H9 (cell line): ENCODE data around the gene OR7A17. TPM values are rescaled to one million over a fixed set of nuclear protein-coding genes. Genes with fewer than 3 reads are reported as not detected.

ENCODE experiments used
- DNase-seq: peaks from one replicate; pipeline ENCODE4 v3.0.0-alpha.2; 2017
- H2AFZ ChIP-seq: one replicate; pipeline ENCODE4 v1.6.1; 2013; ENCODE audit warnings: mild to moderate bottlenecking, low read length, control low read depth, moderate library complexity
- H2AK5ac ChIP-seq: 2 replicates; pipeline ENCODE4 v1.6.1; 2013; ENCODE audit warnings: low read length, control low read depth, mixed read lengths; ENCODE audit not compliant: insufficient read length
- H2BK120ac ChIP-seq: one replicate; pipeline ENCODE4 v1.6.1; 2013; ENCODE audit warnings: low read depth, mild to moderate bottlenecking, low read length, control low read depth, inconsistent platforms; ENCODE audit not compliant: poor library complexity, severe bottlenecking
- H2BK12ac ChIP-seq: 2 replicates; pipeline ENCODE4 v1.6.1; 2013; ENCODE audit warnings: low read length, control low read depth, mixed read lengths, low read depth; ENCODE audit not compliant: insufficient read length
- H2BK15ac ChIP-seq: 2 replicates; pipeline ENCODE4 v1.6.1; 2013; ENCODE audit warnings: low read depth, low read length, control low read depth
- H2BK20ac ChIP-seq: one replicate; pipeline ENCODE4 v1.6.1; 2013; ENCODE audit warnings: low read depth, mild to moderate bottlenecking, low read length, control low read depth, inconsistent platforms; ENCODE audit not compliant: poor library complexity, severe bottlenecking
- H2BK5ac ChIP-seq: 2 replicates; pipeline ENCODE4 v1.6.1; 2013; ENCODE audit warnings: low read length, control low read depth, mixed read lengths; ENCODE audit not compliant: insufficient read length
- H3K14ac ChIP-seq: 2 replicates; pipeline ENCODE4 v1.6.1; 2013; ENCODE audit warnings: low read length, control low read depth; ENCODE audit not compliant: insufficient read depth
- H3K18ac ChIP-seq: 2 replicates; pipeline ENCODE4 v1.6.1; 2013; ENCODE audit warnings: low read depth, mild to moderate bottlenecking, mixed read lengths, low read length, control low read depth; ENCODE audit not compliant: insufficient read length
- H3K23ac ChIP-seq: 2 replicates; pipeline ENCODE4 v1.6.1; 2013; ENCODE audit warnings: low read length, control low read depth, mixed read lengths, low read depth; ENCODE audit not compliant: insufficient read length
- H3K23me2 ChIP-seq: 2 replicates; pipeline ENCODE4 v1.6.1; 2013; ENCODE audit warnings: low read depth, mild to moderate bottlenecking, mixed read lengths, low read length, control low read depth; ENCODE audit not compliant: insufficient read length, poor library complexity, severe bottlenecking
- H3K27ac ChIP-seq: 2 replicates; pipeline ENCODE4 v1.5.1; 2013; ENCODE audit warnings: low read length, control low read depth, mixed read lengths, low read depth; ENCODE audit not compliant: insufficient read length
- H3K27me3 ChIP-seq: 2 replicates; pipeline ENCODE4 v1.6.1; 2013; ENCODE audit warnings: low read length, control low read depth, inconsistent platforms; ENCODE audit not compliant: insufficient read depth
- H3K4ac ChIP-seq: 2 replicates; pipeline ENCODE4 v1.6.1; 2013; ENCODE audit warnings: low read depth, mild to moderate bottlenecking, control low read depth, inconsistent platforms, low read length, moderate library complexity
- H3K4me1 ChIP-seq: 2 replicates; pipeline ENCODE4 v1.6.1; 2013; ENCODE audit warnings: low read length, control low read depth, inconsistent platforms; ENCODE audit not compliant: insufficient read depth
- H3K4me2 ChIP-seq: 2 replicates; pipeline ENCODE4 v1.6.1; 2013; ENCODE audit warnings: low read length, control low read depth, mixed read lengths; ENCODE audit not compliant: insufficient read length, insufficient read depth
- H3K56ac ChIP-seq: 2 replicates; pipeline ENCODE4 v1.6.1; 2013; ENCODE audit warnings: low read depth, mild to moderate bottlenecking, mixed read lengths, low read length, control low read depth; ENCODE audit not compliant: insufficient read length
- H3K79me1 ChIP-seq: 2 replicates; pipeline ENCODE4 v1.6.1; 2013; ENCODE audit warnings: low read depth, mild to moderate bottlenecking, moderate library complexity, low read length, control low read depth, inconsistent platforms; ENCODE audit not compliant: insufficient read depth, poor library complexity, severe bottlenecking
- H3K79me2 ChIP-seq: 2 replicates; pipeline ENCODE4 v1.6.1; 2013; ENCODE audit warnings: low read length, control low read depth, inconsistent platforms; ENCODE audit not compliant: insufficient read depth
- H3K9ac ChIP-seq: 2 replicates; pipeline ENCODE4 v1.6.1; 2013; ENCODE audit warnings: low read length, control low read depth, mixed read lengths; ENCODE audit not compliant: insufficient read length; ENCODE audit errors: extremely low read depth
- H3K9me3 ChIP-seq: one replicate; pipeline ENCODE4 v1.6.1; 2013; ENCODE audit warnings: low read depth, low read length, inconsistent platforms; ENCODE audit not compliant: control insufficient read depth
- H3T11ph ChIP-seq: one replicate; pipeline ENCODE4 v1.6.1; 2013; ENCODE audit warnings: mild to moderate bottlenecking, low read length, control low read depth, inconsistent platforms
- H4K20me1 ChIP-seq: one replicate; pipeline ENCODE4 v1.6.1; 2013; ENCODE audit not compliant: control insufficient read depth, insufficient read length, insufficient read depth
- H4K5ac ChIP-seq: 2 replicates; pipeline ENCODE4 v1.6.1; 2013; ENCODE audit warnings: low read depth, mild to moderate bottlenecking, mixed read lengths, low read length, control low read depth; ENCODE audit not compliant: insufficient read length
- H4K8ac ChIP-seq: replicated peaks from 2 replicates; pipeline ENCODE4 v1.6.1; 2013; ENCODE audit warnings: low read length, control low read depth, mixed read lengths, low read depth; ENCODE audit not compliant: insufficient read length
- H4K91ac ChIP-seq: 2 replicates; pipeline ENCODE4 v1.6.1; 2013; ENCODE audit warnings: low read depth, mild to moderate bottlenecking, moderate library complexity, mixed read lengths, low read length, control low read depth; ENCODE audit not compliant: insufficient read length
- H3K27ac Mint-ChIP-seq, 3 experiments: 2 replicates in 2 of 3; 3 replicates in 1 of 3; pipeline ENCODE4 v1.8.0; 2020 to 2021; ENCODE audit warnings: mixed read lengths in 3 of 3, mild to moderate bottlenecking in 1 of 3, moderate library complexity in 1 of 3
- H3K27me3 Mint-ChIP-seq: 2 replicates; pipeline ENCODE4 v1.8.0; 2021; ENCODE audit warnings: low read depth, mild to moderate bottlenecking, moderate library complexity, mixed read lengths
- H3K36me3 Mint-ChIP-seq, 3 experiments: 2 replicates in 2 of 3; 3 replicates in 1 of 3; pipeline ENCODE4 v1.8.0; 2020 to 2021; ENCODE audit warnings: low read depth in 3 of 3, mixed read lengths in 3 of 3; ENCODE audit not compliant: insufficient read depth in 1 of 3
- H3K4me1 Mint-ChIP-seq, 2 experiments: 2 replicates each; pipeline ENCODE4 v1.8.0; 2020; ENCODE audit warnings: mixed read lengths in 2 of 2
- H3K4me3 Mint-ChIP-seq, 2 experiments: 2 replicates in 1 of 2; 3 replicates in 1 of 2; pipeline ENCODE4 v1.8.0; 2020 to 2021; ENCODE audit warnings: mild to moderate bottlenecking in 2 of 2, mixed read lengths in 2 of 2, moderate library complexity in 1 of 2
- H3K9me3 Mint-ChIP-seq, 2 experiments: 2 replicates in 1 of 2; 3 replicates in 1 of 2; pipeline ENCODE4 v1.8.0; 2020; ENCODE audit warnings: mild to moderate bottlenecking in 2 of 2, mixed read lengths in 2 of 2, moderate library complexity in 1 of 2
- CTCF ChIP-seq: fragments of 200-600 bp; sonication (generic); conservative IDR thresholded peaks from 3 replicates; pipeline ENCODE4 v1.8.0; 2021; ENCODE audit warnings: antibody characterized with exemption, mild to moderate bottlenecking
- WGBS: extraction: QIAGEN DNeasy Blood & Tissue Kit; methylation state at CpG from one replicate; pipeline ENCODE4 v1.1.7; 2013; ENCODE audit warnings: missing lambda C conversion rate, low lambda C conversion rate, mixed read lengths; ENCODE audit not compliant: insufficient read length; ENCODE audit errors: extremely low coverage; 5-methylcytosine and 5-hydroxymethylcytosine counted together
- total RNA-seq: library from RNA; stranded (reverse); gene quantifications from 2 replicates; pipeline ENCODE4 v1.2.1, GENCODE V29; 2021

OR7A17 gene
- total RNA-seq, 1 experiment from 2014 or later = not detected

GRCh38 chr19:14837391-14837790, 48.5 kb downstream of the OR7A17 start:
- no peak overlapping the region for H3K4me3 Mint-ChIP-seq
- H3K9me3 ChIP-seq = no peaks in the 10 kb centered on the region
- 0 out of 2 replicates have a peak, but pooled peaks cover 4% of the 10 kb centered on the region for H3K4me1 ChIP-seq
- no peaks in the 10 kb centered on the region for H3K27me3 Mint-ChIP-seq
- H3K79me1 ChIP-seq = no peaks in the 10 kb centered on the region
- no peak overlapping the region for H4K8ac ChIP-seq
- H3K9me3 Mint-ChIP-seq = peaks cover 40 to 93% of the 10 kb centered on the region in 2 experiments
- H3K4ac ChIP-seq = no peak overlapping the region
- no peak overlapping the region for H2BK12ac ChIP-seq
- DNase-seq = no peak
- H2BK120ac ChIP-seq = no peak overlapping the region
- H2BK20ac ChIP-seq = no peak overlapping the region
- TF ChIP-seq CTCF = no peak
- no peaks in the 10 kb centered on the region for H3K23me2 ChIP-seq
- WGBS = no CpG with 5 or more reads among the region's 4 CpGs
- H3K23ac ChIP-seq = no peak overlapping the region
- no peak overlapping the region for H4K5ac ChIP-seq
- H3K4me1 Mint-ChIP-seq = no peaks in the 10 kb centered on the region
- H3K4me2 ChIP-seq = no peak overlapping the region
- H3K36me3 Mint-ChIP-seq = peaks cover 0 to 10% (median 2%) of the 10 kb centered on the region in 3 experiments; a peak in 5 of 7 replicates
- H3K14ac ChIP-seq = no peak overlapping the region
- no peak overlapping the region for H3T11ph ChIP-seq
- H3K27ac Mint-ChIP-seq = no peak overlapping the region
- no peak overlapping the region for H3K27ac ChIP-seq
- no peak overlapping the region for H3K18ac ChIP-seq
- H2BK5ac ChIP-seq = no peak overlapping the region
- no peaks in the 10 kb centered on the region for H3K79me2 ChIP-seq
- no peak overlapping the region for H2BK15ac ChIP-seq
- H2AFZ ChIP-seq = no peak overlapping the region
- no peak overlapping the region for H3K9ac ChIP-seq
- no peak overlapping the region for H2AK5ac ChIP-seq
- H3K56ac ChIP-seq = no peak overlapping the region
- no peaks in the 10 kb centered on the region for H3K27me3 ChIP-seq
- H4K91ac ChIP-seq = no peak overlapping the region
- H4K20me1 ChIP-seq = no peaks in the 10 kb centered on the region
